ENCODE measurements around the gene ACOT8.

DNA sequence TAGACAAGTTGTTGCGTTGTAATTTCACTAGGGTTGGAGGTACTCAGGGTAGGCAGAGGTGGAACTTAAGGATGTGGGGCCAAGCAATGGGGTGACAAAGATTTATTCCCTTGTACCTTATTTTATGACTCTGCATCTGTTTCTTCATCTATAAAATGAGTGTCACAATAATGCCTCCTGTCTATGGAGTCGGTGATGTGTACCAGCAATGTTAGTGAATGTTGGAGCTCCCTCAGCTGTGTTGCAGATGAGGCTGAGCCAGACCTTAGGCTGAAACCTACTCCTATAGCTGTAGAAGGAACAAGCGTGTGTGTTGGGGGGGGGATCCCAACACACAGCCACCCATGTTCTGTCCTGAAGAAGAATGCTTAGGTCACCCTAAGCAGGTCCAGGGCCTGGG is 40.2 kb downstream of the ACOT8 start:
- no peak for TF ChIP-seq SUZ12 (IDR thresholded peaks at IDR 0.05)
- no peak for TF ChIP-seq ARNT (IDR thresholded peaks at IDR 0.05)
- no peak for TF ChIP-seq SP1 (IDR thresholded peaks at IDR 0.05)
- TF ChIP-seq CTBP1 (IDR thresholded peaks at IDR 0.05; ENCODE audit: borderline replicate concordance) = no peak
- TF ChIP-seq FOXM1 (IDR thresholded peaks at IDR 0.05; ENCODE audit: borderline replicate concordance) = no peak
- no peak for TF ChIP-seq TARDBP (IDR thresholded peaks at IDR 0.05)
- TF ChIP-seq BHLHE40 (IDR thresholded peaks at IDR 0.05; ENCODE audit: borderline replicate concordance) = no peak
